HepG2 (cell line): Measurements from ENCODE around the gene AFF1.

Source experiments
- CTCF ChIP-seq: sonication (generic); formaldehyde crosslinking; IDR thresholded peaks from 2 replicates; pipeline ENCODE4 v1.5.0; 2020; ENCODE audit warnings: mild to moderate bottlenecking, missing genetic modification reagents, moderate library complexity
- ELF1 ChIP-seq: sonication (generic); formaldehyde crosslinking; IDR thresholded peaks from 2 replicates; pipeline ENCODE4 v1.4.0; 2020; ENCODE audit warnings: missing genetic modification reagents
- FOXA3 ChIP-seq: IDR thresholded peaks from 2 replicates; pipeline ENCODE4 v1.6.1; 2016; ENCODE audit warnings: missing genetic modification reagents, missing compliant biosample characterization
- PHF8 ChIP-seq: sonication (generic); formaldehyde crosslinking; IDR thresholded peaks from 2 replicates; pipeline ENCODE4 v1.5.0; 2020; ENCODE audit warnings: missing genetic modification reagents
- PLRG1 ChIP-seq: fragments of 450-650 bp; conservative IDR thresholded peaks from 2 replicates; pipeline ENCODE4 v1.6.1; 2016
- POLR2AphosphoS2 ChIP-seq: IDR thresholded peaks from 2 replicates; pipeline ENCODE4 v1.6.1; 2011; ENCODE audit warnings: low read depth, low read length, improper control_type of control experiment
- POLR2AphosphoS5 ChIP-seq: IDR thresholded peaks from 2 replicates; pipeline ENCODE4 v1.6.1; 2012; ENCODE audit warnings: low read depth, low read length
- SALL2 ChIP-seq: sonication (generic); formaldehyde crosslinking; IDR thresholded peaks from 2 replicates; pipeline ENCODE4 v1.8.1; 2023; ENCODE audit warnings: mild to moderate bottlenecking, missing genetic modification reagents, inconsistent platforms
- SP2 ChIP-seq: sonication (generic); formaldehyde crosslinking; IDR thresholded peaks from 2 replicates; pipeline ENCODE4 v1.5.1; 2020; ENCODE audit warnings: mild to moderate bottlenecking, missing genetic modification reagents
- TEAD2 ChIP-seq: sonication (generic); formaldehyde crosslinking; IDR thresholded peaks from 2 replicates; pipeline ENCODE4 v1.9.0; 2021; ENCODE audit warnings: missing genetic modification reagents
- ZKSCAN5 ChIP-seq: sonication (generic); formaldehyde crosslinking; IDR thresholded peaks from 2 replicates; pipeline ENCODE4 v1.5.1; 2020; ENCODE audit warnings: mild to moderate bottlenecking, missing genetic modification reagents
- ZNF382 ChIP-seq: sonication (generic); formaldehyde crosslinking; IDR thresholded peaks from 2 replicates; pipeline ENCODE4 v1.5.0; 2020; ENCODE audit warnings: missing genetic modification reagents, mild to moderate bottlenecking, borderline replicate concordance

GRCh38 chr4:87079967-87080366, 145.2 kb downstream of the AFF1 start:
- TF ChIP-seq PHF8 (CRISPR knock-in tag): no peak
- TF ChIP-seq ELF1 (CRISPR knock-in tag): no peak
- no peak for TF ChIP-seq PLRG1
- TF ChIP-seq POLR2AphosphoS2: no peak
- TF ChIP-seq FOXA3 (CRISPR knock-in tag): no peak
- TF ChIP-seq SP2 (CRISPR knock-in tag): no peak
- no peak for TF ChIP-seq POLR2AphosphoS5
- no peak for TF ChIP-seq ZNF382 (CRISPR knock-in tag)
- TF ChIP-seq CTCF (CRISPR knock-in tag): no peak
- TF ChIP-seq TEAD2 (CRISPR knock-in tag): no peak
- TF ChIP-seq SALL2 (CRISPR knock-in tag): no peak
- TF ChIP-seq ZKSCAN5 (CRISPR knock-in tag): no peak
